ENCODE data around the gene MYO3B.
"Not testable (repeated sequence)": the region's sequence is repeated elsewhere in the genome, so short reads cannot be mapped to it uniquely, and the experiment has no call there.

Gene MYO3B

GRCh38 chr2:170345607-170346006 is 167.7 kb downstream of the MYO3B start:
- TF ChIP-seq ZFX (IDR thresholded peaks at IDR 0.05; ENCODE audit: borderline replicate concordance) = no peak
- TF ChIP-seq CTCF (IDR thresholded peaks at IDR 0.05) = no peak
- H3K27ac ChIP-seq = no peak overlapping the region

GRCh38 chr2:170349269-170349668 is 171.3 kb downstream of the MYO3B start:
- not testable (repeated sequence) for H3K27ac ChIP-seq

- H3K27ac ChIP-seq = no peak overlapping the region
- no peak for TF ChIP-seq CTCF (IDR thresholded peaks at IDR 0.05)
- no peak for TF ChIP-seq ZFX (IDR thresholded peaks at IDR 0.05; ENCODE audit: borderline replicate concordance)
Observed at GRCh38 chr2:170350929-170351826, 173.2 kb downstream of the MYO3B start.

GRCh38 chr2:170353723-170354122 is 175.8 kb downstream of the MYO3B start:
- H3K27ac ChIP-seq = no peak overlapping the region
- TF ChIP-seq ZFX (IDR thresholded peaks at IDR 0.05; ENCODE audit: borderline replicate concordance) (no peak), CTCF (IDR thresholded peaks at IDR 0.05) (no peak)

DNA sequence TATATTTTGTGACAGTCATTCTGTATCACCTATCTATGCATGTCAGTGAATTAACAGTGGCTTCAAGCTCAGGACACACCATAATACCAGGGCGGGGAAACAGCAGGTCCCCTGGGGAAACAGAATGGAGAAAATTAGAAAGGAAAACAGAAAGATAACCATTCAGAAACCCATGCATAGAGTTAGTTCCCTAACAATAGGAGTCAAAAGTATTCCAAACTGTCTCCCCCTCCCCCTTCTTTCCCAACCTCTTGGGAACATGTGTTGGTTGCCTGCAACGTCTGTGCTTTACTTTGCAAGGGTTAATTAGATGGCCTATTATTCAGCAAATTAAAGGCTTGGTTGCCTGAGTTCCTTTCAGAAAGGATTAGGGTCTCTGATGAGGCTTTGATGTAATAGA is 176.4 kb downstream of the MYO3B start:
- TF ChIP-seq ZFX (IDR thresholded peaks at IDR 0.05; ENCODE audit: borderline replicate concordance) (no peak), CTCF (IDR thresholded peaks at IDR 0.05) (no peak)
- no peak overlapping the region for H3K27ac ChIP-seq

GRCh38 chr2:170354855-170355780 is 177.2 kb downstream of the MYO3B start:
- TF ChIP-seq CTCF (IDR thresholded peaks at IDR 0.05) (no peak), ZFX (IDR thresholded peaks at IDR 0.05; ENCODE audit: borderline replicate concordance) (no peak)
- no peak overlapping the region for H3K27ac ChIP-seq

DNA sequence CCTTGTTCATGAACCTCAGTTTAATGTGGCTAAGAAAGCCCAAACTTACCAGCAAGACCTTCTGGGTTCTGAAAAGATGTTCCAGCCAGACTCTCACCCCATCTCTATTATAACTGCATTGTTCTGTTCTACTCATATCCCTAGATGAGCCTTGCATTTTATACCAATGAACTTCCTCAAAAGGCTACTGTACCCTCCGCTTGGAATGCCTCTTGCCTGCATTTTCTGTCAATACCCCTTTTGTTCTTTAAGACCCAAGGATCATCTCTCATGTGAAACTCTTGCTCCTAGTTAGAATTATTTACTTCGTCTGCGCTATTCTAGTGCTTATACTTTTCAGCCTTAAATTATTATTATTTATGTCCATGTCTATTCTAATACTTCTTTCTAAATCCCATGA is 181.5 kb downstream of the MYO3B start:
- TF ChIP-seq CTCF (IDR thresholded peaks at IDR 0.05) (no peak), ZFX (IDR thresholded peaks at IDR 0.05; ENCODE audit: borderline replicate concordance) (no peak)
- no peak overlapping the region for H3K27ac ChIP-seq
